NCI-H1092 (cell line): ENCODE data around the gene TNFRSF1A.
"Not testable (repeated sequence)": the region's sequence is repeated elsewhere in the genome, so short reads cannot be mapped to it uniquely, and the experiment has no call there.

Source experiments
- DNase-seq: peaks from one replicate; lab custom pipeline; 2025; lab: John Stamatoyannopoulos, UW

TNFRSF1A gene

DNA sequence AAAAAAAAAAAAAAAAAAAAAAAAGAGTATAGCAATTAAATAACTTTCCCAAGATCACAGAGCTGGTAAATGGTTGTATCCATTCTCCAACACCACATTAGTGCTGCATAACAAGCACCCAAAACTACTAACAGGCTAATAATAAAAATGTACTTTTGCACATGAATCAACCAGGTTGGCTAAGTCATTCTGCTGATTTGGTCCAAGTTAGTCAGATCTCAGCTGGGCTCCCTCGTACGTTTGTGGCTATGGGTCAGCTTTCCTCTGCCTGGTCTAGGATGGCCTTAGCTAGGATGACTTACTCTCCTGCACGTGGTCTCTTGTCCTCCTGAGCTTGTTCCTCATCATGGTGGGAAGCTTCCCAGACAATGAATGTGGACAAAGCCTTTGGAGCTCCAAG is 39.3 kb downstream of the TNFRSF1A start:
- DNase-seq = no peak

DNA sequence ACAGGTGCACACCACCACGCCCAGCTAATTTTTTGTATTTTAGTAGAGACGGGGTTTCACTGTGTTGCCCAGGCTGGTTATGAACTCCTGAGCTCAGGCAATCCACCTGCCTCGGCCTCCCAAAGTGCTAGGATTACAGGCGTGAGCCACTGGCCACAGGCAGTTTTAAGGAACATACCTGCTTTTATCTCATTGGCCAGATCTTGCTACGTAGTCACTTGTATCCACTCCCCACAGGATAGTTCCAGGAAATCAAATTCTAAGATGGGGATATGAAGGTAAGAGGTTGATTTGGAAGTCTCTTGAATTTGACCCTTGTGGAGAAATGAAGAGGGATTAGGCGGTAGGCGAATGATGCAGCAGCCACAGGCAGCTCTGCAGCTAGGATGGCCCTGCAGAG is 40.2 kb downstream of the TNFRSF1A start:
- no peak for DNase-seq

DNA sequence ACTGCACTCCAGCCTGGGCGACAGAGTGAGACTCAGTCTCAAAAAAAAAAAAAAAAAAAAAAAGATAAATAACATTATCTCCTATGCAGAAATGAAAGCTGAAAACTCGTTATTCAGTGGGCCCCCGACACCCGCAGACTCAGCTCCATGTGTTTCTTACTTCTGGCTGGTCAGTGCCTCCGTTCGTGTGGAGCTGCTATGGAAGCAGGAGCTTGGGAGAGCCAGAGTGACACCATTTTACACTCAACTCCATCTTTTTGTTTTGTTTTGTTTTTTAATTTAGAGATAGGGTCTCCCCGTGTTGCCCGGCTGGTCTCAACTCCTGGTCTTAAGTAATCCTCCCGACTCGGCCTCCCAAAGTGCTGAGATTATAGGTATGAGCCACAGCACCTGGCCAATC is 44.7 kb downstream of the TNFRSF1A start:
- no peak for DNase-seq

DNA sequence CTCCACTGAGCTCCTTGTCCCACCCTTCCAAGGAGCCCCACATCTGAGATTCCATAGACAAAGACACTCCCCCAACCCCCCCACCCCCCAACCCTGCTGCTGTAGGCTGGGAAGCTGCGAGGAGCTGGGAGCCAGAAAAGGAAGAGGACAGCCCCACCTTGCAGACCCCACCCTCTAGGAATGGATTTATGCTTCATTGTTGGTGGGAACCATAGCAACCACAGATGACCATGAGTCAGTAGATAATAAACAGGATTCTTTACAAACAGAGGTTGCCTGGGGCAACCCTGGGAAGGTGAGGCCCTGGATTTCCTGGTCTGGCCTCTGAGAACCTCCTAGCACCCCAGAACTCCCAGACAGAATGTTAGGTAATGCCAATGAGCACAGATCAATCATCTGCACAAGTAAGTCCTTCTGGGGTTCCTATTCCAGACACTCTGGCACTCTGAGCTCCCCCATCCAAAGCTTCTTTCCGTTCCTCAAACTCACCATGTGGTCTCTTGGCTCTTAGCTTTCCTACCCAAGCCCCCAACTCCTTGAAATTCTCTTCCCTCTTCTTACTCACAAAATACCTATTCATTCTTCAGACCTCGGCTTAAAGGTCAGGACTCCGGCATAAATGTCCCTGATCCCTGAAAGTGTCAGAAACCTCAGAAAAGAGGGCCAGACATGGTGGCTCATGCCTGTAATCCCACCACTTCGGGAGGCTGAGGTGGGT is 46.6 kb downstream of the TNFRSF1A start:
- no peak for DNase-seq

DNA sequence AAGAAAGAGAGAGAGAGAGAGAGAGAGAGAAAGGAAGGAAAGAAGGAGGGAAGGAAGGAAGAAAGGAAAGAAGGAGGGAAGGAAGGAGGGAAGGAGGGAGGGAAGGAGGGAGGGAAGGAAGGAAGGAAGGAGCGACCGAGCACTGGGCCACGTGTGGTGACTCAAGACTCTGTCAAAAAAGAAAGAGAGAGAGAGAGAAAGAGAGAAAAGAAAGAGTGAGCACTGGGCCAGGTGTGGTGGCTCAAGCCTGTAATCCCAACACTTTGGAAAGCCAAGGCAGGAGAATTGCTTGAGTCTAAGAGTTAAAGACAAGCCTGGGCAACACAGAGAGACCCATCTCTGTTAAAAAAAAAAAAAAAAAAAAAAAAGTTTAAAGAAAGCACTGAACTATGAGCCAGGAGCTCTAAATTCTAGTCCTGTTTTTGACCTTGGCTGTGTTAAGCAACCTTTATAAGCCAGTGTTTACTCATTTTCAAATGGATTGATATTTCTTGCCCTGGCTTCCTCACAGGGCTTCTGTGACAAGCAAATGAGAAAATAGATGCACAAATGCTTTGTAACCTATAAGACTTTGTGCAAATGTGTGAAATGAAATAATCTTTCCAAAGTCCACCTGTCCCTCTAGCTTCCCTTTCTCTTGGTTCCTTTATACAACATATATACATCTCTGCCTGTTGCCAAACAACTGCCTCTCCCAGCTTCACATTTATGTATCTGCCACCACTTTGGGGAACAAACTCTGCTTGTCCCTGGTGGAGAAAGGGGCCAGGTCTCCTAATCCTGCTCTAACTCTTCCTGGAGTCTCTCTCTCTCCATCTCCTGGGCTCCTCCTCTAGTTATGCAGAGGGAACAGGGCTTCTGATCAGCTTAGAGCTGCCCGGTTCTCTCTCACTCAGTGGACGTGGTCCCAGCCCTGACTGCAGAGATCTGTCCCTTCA is 47.5 kb downstream of the TNFRSF1A start:
- no peak for DNase-seq

DNA sequence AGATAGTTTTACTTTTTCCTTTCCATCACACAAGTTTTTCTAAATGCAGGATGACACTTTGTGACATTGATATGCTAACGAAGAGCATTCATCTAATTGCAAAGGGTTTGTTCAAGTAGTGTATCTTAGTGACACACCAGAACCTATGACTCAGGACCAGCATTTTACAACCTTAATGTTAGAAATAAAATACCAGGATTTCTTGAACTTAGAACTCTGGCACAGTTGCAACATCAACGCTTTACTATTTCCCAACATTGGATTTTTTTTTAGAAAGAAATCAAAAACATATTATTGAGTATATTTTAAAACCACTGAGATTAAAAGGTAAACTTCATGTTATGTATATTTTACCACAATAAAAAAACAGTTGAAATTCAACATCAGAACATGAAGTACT is 49.3 kb downstream of the TNFRSF1A start:
- DNase-seq = no peak

DNA sequence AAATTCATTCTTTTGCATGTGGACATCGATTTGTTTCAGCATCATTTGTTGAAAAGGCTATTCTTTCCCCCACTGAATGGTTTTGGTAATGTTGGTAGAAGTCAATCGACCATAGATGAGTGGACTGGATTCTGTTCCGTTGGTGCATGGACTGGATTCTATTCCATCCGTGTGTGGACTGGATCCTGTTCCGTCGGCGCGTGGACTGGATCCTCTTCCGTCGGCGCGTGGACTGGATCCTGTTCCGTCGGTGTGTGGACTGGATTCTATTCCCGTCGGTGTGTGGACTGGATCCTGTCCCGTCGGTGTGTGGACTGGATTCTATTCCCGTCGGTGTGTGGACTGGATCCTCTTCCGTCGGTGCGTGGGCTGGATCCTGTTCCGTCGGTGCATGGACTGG is 52.0 kb downstream of the TNFRSF1A start:
- DNase-seq = not testable (repeated sequence)

DNA sequence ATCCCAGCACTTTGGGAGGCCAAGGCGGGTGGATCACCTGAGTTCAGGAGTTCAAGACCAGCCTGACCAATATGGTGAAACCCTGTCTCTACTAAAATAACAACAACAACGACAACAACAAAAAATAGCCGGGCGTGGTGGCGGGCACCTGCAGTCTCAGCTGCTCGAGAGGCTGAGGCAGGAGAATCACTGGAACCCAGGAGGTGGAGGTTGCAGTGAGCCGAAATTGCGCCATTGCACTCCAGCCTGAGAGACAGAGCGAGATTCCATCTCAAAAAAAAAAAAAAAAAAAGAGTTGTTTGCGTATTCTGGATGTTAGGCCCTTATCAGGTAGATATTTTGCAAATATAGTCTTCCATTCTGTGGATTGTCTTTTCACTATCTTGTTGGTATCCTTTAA is 52.8 kb downstream of the TNFRSF1A start:
- not testable (repeated sequence) for DNase-seq

DNA sequence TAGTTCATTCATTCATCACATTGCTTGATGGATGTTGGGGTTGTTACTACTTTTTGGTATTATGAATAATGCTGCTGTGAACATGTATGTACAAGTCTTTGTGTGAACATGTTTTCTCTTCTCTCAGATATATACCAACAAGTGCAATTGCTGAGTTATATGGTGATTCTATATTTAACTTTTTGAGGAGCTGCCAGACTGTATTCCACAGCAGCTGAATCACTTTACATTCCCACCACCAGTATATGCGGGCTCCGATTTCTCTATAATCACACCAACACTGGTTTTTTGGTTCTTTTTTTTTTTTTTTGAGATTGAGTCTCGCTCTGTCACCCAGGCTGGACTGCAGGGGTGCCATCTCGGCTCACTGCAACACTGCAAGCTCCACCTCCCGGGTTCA is 53.6 kb downstream of the TNFRSF1A start:
- DNase-seq = no peak

DNA sequence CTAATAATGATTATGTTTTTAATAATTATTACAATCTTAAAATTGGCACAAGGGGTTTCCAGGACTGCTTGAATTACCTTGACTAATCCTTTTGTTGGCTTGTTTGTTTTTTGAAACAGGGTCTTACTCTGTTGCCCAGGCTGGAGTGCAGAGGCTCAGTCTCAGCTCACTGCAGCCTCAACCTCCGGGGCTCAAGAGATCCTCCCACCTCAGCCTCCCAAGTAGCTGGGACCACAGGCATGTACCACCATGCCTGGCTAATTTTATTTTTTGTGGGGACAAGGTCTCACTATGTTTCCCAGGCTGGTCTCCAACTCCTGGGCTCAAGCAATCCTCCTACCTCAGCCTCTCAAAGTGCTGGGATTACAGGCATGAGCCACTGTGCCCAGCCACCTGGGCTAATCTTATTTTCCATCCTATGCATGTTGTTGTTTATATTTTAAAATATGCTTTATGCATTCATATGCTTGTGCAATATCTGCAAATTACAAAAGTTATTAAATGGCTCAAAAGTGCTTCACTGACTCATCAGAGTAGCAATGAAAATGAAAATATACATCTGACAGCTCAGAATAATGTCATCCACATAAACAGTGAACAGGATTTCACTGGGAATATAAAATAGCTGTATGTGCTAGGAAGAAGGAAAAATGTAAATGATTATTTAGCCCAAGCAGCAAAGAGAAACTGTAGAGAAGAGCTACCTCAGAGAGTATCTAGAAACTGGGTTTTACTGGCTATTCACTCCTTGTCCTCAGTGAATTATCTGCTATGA is 56.2 kb downstream of the TNFRSF1A start:
- DNase-seq = no peak

DNA sequence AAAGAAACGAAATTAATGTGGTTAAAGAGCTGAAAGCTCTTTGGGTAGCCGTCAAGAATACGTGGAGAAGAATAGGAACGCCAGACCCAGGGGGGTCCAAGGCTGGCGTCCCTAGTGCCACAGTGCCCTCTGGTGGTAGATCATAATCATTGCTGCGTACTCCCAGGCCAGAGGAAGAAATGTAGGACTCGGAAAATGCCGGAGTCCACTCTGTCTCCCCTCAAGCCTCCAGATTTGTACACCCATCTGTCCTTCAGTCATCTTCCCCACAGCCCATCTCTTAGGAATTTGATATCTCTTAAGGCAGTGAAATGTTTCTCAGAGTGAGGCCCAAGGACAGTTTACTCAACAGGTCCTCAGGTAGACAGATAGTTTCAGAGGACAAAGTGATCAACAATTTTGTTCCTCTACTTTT is 56.8 kb downstream of the TNFRSF1A start:
- peak; percentile 55 for DNase-seq

DNA sequence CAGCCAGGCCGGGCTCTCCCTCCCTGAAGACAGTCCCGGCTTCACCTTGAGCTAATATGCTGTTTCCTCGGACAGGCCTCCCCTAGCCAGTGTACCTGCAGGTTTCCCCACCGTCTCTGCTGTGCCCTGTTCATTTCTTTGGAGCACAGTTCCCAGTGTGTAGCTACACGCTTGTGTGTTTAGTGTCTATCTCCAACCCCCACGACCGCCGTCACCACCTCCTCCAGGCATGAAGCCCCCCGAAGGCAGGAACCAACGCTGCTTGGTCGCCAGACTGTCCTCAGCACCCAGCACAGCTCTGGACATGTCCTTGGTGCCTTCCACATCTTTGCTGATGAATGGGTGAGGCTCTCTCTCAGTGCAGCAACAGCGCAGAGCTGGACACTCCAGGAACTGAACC is 57.6 kb downstream of the TNFRSF1A start:
- DNase-seq = no peak

DNA sequence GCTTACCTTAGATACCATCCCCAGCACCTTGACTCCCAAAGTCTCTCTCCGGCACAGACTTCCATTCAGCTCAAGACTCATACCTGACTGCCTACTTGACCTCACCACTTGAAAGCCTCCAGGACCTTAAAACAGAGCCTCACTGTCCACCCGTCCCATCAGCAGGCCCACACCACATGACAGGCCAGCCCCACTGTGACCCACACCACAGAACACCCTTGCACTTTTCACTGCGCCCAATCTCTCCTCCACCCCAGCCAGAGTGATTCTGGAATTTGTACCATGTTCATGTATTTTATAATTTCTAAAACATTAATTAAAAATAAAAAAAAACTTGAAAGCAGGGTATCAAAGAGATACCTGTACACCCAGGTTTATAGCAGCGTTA is 59.4 kb downstream of the TNFRSF1A start:
- no peak for DNase-seq

DNA sequence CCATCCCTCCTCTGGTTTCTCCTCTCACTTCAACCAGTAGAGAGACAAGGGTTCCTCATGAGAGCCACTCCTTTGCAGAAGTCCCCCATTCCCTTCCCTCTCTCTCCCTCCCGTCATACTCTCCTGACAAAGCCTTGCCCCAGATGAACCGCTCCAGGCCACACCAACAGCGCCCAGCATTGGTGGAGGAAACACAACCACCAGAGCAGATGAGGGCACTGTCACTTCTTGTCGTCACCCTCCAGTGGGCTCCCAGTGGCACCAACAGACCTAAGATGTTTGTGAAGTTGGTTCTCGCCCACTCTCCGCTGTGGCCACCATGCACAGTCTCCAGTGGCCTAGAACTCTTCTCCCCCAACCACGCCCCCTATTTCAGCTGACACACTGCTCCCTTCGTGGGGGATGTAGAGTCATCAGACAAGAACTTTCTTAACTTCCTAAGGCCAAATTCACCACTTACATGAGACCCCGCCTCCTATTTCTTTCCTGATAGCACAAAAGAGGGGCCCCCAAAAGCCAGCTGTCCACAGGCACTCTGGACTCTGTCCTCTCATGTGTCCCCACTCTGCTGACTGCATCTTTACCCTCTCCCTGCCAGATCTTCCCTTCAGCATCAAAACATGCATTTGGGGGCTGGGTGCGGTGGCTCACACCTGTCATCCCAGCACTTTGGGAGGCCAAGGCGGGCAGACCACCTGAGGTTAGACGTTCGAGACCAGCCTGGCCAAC is 60.6 kb downstream of the TNFRSF1A start:
- DNase-seq = no peak

DNA sequence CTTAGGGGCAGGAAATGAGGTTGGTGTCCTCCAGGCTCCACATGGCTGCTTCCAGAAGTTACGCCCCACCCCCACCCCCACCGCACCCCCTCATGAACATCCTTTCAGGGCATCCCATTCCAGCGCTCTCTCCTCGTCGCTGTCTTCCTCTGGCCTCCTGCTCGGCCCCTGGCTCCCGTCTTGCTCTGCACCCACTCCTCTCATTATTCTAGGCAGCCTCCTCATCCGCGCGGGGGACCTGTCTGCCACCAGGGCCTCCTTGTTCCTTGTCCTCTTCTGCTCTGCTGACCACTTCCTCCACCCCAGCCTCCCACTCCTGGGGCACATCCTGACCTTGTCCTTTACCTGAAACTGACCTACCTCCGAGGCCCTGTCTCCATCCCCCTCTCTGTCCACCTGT is 61.2 kb downstream of the TNFRSF1A start:
- DNase-seq = no peak

DNA sequence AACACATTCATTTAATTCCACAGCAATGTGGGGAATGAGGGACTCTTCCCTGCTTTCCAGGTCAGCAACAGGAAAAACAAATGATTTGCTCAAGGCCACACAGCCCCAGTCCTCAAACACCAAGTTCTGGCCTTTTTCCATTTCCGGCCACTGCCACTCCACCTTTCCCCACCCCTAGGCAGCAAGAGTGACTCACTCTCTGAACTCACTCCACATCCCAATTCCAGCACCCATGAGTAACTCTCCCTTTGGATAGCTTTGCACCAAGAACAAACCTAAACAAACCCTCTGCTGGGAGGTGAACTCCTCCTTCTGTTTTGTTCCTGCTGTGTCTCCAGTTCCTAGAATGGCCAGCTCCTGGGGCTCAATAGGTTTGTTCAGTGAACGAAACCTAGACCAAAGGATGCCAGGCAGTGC is 61.8 kb downstream of the TNFRSF1A start:
- DNase-seq = no peak

DNA sequence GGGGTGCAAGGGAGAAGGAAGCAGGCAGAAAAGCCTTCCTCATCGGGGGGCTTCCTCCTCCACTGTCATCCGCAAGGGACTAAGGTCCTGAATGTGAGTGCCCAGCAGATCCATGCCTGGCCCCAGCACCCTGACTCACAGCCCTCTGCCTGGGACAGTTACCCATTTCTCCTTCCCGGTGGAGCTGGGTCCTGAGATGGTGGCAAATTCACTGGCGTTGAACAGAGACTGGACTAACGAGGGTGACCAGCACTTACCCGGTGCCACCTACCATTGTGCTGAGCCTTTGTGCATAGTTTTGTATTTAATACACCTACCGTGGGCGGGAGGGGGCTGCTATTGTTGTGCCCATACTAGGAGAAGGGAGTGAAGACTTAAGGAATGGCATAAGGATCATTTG is 62.2 kb downstream of the TNFRSF1A start:
- DNase-seq = no peak

DNA sequence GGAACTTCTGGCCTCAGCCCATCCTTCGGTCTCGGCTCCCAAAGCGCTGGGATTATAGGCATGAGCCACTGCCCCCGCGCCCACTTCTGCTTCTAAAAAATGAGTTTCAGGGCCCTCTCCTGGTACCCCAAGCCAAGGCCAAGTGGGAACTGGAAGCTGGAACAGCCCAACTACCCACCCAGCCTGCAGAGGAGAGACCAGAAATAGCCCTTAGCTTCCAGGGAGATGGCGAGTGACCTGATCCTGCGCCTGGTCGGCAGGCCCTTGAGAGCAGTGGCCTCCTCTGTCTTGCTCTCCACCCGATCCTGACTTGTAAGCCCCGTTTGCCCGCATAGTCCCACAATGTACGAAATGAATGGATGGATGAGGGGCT is 62.6 kb downstream of the TNFRSF1A start:
- no peak for DNase-seq
